AG09319 (cell line): Measurements from ENCODE around the gene CES2.
A peak's percentile ranks its signal among the peaks of the same experiment; 100 is the strongest.

ENCODE experiments used
- DNase-seq: peaks from one replicate; pipeline ENCODE4 v3.0.0-alpha.2; 2010; ENCODE audit warnings: low read depth; ENCODE audit errors: extremely low read depth
- TF ChIP-seq, protein P1 (sequence below): IDR thresholded peaks from 2 replicates; pipeline ENCODE4 v1.5.1; 2011; ENCODE audit warnings: low read depth, mild to moderate bottlenecking, inconsistent platforms, low read length, moderate library complexity

The CES2 gene, protein sequence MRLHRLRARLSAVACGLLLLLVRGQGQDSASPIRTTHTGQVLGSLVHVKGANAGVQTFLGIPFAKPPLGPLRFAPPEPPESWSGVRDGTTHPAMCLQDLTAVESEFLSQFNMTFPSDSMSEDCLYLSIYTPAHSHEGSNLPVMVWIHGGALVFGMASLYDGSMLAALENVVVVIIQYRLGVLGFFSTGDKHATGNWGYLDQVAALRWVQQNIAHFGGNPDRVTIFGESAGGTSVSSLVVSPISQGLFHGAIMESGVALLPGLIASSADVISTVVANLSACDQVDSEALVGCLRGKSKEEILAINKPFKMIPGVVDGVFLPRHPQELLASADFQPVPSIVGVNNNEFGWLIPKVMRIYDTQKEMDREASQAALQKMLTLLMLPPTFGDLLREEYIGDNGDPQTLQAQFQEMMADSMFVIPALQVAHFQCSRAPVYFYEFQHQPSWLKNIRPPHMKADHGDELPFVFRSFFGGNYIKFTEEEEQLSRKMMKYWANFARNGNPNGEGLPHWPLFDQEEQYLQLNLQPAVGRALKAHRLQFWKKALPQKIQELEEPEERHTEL

DNA sequence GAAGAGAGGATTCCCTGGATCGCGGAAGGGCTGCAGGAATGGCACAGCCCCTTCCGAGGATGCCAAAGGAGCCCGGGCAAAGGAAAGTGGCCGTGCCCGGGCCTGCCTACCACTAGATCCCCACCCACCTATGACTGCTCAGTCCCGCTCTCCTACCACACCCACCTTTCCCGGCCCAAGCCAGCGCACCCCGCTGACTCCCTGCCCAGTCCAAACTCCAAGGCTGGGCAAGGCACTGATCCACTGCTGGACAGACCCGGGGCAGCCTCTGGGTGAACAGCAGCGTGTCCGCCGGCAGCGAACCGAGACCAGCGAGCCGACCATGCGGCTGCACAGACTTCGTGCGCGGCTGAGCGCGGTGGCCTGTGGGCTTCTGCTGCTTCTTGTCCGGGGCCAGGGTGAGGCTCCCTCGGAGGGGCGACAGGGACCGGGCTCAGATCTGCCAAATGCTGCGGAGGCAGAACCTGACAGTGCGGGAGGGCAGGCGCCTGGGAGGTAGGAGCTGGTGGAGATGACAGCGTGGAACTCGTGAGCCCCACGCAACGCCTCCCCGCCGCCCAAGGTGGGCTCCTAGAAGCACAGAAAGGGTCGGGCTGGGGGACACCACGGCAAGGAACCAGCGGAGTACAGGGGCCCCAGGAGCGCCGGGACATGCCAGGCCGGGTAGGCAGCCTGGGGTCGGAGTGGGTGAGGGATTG lies at the start of gene CES2:
Gene CES2 (plus strand): TSS at position 203 of the 698 bp plus-strand sequence. CDS start 120 bp downstream, at position 323.
- DNase-seq, result no peak
- TF ChIP-seq, protein P1, sequence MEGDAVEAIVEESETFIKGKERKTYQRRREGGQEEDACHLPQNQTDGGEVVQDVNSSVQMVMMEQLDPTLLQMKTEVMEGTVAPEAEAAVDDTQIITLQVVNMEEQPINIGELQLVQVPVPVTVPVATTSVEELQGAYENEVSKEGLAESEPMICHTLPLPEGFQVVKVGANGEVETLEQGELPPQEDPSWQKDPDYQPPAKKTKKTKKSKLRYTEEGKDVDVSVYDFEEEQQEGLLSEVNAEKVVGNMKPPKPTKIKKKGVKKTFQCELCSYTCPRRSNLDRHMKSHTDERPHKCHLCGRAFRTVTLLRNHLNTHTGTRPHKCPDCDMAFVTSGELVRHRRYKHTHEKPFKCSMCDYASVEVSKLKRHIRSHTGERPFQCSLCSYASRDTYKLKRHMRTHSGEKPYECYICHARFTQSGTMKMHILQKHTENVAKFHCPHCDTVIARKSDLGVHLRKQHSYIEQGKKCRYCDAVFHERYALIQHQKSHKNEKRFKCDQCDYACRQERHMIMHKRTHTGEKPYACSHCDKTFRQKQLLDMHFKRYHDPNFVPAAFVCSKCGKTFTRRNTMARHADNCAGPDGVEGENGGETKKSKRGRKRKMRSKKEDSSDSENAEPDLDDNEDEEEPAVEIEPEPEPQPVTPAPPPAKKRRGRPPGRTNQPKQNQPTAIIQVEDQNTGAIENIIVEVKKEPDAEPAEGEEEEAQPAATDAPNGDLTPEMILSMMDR, result no peak

DNA sequence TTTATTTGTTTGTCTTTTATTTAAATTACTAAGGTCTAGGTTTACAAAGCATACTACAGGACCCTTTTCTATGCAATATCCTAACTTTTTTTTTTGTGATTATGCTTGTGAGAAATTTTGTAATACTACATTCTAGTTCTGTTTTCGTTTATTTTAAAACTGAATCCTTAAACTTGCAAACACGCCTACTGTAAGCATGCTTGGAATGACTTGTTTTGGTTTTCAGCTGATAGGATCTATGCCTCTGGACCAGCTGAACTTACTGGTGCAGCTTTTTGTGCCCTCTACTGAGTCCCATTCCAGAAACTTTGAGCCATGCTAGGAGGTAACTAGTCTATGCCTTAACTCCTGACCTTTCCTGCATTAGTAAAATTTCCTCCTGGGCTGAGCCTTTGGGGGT lies 49.0 kb upstream of the CES2 start:
- TF ChIP-seq, protein P1, result no peak

DNA sequence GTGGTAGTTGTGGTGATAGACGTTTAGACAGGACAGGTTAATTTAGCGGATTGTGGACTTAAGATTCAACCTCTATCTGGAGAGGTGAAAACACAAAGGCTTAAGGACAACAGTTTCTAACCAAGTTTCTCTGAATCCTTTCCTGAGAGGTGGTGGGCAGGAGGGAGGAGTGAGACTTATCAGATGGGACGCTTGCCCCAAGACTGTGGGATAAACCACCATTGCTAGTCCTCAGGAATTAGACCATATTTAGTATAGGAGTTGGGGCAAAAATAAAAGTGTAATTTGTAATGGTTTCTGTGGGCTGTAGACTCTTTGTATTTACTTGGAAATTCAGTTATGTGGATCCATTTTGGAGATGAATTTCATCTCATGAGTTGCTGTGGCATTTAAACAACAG lies 48.4 kb upstream of the CES2 start:
- TF ChIP-seq, protein P1, result no peak
- no peak for DNase-seq

More for the DNA sequence above, 49.0 kb upstream of the CES2 start:
- peak; percentile 24 for DNase-seq

DNA sequence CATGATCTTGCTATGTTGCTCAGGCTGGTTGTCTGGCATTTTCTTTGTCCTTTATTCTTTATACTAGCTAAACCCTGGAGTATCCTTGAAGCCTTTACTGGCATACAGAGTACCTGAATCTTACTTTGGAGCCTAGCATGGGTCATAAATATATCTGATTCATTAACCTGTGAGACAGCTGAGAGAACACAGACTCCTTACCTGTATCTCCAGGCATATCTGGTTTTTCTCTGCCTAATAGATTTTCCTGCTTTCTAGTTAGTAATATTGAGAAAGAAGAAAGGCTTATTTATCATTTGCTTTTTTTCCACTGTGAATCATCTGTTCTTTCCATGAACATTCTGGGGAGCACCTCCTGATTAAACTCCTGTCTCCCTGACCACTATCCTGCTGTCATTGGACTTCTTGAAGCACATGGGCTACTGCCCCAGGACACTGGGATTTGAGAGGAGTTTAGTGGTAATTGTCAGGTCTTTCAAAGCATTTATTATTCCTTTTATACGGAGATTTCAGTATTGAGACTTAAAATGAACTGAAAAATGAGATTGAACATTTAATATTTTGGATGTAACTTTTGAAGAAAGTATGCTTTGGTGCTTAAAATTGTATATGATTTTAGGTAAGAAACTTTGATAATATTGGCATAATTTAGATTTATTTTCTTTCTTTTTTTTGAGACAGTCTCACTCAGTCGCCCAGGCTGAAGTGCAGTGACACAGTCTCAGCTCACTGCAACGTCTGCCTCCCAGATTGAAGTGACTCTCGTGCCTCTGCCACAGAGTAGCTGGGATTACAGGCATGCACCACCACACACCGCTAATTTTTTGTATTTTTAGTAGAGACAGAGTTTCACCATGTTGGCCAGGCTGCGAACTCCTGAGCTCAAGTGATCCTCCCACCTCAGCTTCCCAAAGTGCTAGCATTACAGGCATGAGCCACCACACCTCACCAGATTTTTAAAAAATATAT lies 46.4 kb upstream of the CES2 start:
- TF ChIP-seq, protein P1, result no peak
- no peak for DNase-seq

DNA sequence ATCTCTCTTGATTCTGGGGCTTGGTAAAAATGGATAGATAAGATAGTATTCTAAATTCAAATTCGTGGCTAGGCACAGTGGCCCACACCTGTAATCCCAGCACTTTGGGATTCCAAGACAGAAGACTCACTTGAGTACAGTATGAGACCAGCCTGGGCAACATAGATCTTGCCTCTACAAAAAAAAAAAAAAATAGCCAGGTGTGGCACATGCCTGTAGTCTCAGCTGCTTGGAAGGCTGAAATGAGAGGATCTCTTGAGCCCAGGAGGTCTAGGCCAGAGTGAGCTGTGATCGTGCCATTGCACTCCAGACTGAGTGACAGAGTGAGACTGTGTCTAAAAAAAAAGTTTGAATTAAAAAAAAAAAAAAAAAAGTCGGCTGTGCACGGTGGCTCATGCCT lies 45.7 kb upstream of the CES2 start:
- TF ChIP-seq, protein P1, result no peak
- DNase-seq, result no peak

DNA sequence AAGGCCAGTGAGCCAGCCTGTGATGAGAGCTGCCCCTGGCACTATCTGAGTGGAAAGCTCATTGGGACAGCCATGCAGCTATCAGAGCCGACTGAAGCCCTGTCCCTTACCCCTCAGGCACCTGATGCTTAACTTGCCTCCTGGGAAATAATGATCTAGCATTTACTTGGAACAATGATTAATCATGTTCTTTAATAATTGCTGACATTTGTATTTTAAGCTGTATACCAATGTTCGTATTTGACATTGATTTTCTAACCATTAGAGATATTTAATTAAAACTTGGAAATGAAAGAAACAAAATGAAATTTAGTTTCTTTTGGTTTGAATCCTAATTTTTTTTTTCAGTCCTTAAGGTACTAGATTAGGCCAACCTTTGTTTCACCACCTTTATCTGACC lies 44.5 kb upstream of the CES2 start:
- DNase-seq, result no peak
- TF ChIP-seq, protein P1, result no peak
